GM21619 (cell line): ENCODE measurements around the gene FAM184B.
A peak's percentile ranks its signal among the peaks of the same experiment; 100 is the strongest.
"Not testable (repeated sequence)": the region's sequence is repeated elsewhere in the genome, so short reads cannot be mapped to it uniquely, and the experiment has no call there.

Source experiments
- ATAC-seq: cut with Tn5 transposase; IDR thresholded peaks from one replicate; pipeline ENCODE4 v1.9.1; 2021; ENCODE audit not compliant: unreplicated experiment

The FAM184B gene

DNA sequence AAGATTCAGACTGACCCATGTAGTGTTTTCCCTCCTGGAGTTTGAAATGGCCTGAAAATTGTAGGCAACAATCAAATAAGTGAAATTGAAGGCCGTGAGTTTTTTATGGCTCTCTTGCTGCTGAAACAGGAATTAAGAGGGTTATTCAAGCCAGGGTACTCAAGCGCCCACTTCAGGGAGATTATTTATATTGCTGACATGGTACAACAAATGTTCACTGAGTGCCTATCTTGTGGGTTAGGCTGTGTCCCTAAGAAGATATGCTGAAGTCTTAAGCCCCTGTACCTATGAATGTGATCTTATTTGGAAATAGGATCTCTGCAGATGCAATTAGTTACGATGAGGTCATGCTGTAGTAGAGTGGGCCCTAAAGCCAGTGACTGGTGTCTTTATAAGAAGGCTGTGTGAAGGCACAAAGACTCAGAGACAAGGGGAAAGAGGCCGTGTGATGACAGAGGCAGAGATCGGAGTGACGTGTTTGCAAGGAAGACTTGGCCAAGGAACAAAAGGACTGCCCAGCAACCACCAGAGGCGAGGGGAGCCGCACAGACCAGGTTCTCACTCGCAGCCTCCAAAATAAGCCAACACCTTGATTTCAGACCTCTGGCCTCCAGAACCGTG lies 94.1 kb downstream of the FAM184B start:
- ATAC-seq: no peak

DNA sequence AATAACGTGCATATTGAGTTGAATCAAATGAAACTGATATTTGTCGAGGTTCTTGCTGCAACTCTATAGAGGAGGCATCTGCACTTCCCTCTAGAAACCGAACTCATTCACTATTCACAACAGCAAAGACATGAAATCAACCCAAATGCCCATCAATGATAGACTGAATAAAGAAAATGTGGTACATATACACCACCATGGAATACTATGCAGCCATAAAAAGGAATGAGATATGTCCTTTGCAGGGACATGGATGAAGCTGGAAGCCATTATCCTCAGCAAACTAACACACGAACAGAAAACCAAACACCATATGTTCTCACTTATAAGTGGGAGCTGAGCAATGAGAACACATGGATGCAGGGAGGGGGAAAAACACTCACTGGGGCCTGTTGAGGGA lies 96.8 kb downstream of the FAM184B start:
- ATAC-seq: not testable (repeated sequence)

DNA sequence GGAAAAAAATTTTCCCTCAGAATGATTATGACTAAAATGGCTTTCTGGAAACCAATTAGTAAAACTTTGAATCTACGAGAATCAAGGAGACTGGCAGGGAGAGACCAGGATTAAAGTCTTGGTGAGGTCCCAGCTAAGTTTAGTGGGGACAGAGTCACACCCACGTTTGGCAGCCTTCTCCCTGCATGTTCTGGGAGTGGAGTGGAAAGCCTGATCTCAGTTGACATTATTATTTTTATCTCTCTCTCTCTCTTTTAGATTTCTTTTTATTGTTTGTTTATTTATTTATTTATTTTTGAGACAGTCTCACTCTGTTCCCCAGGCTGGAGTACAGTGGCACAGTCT lies 99.2 kb downstream of the FAM184B start:
- no peak for ATAC-seq

GRCh38 chr4:17681281-17682221 lies 99.9 kb downstream of the FAM184B start:
- ATAC-seq: no peak

GRCh38 chr4:17680559-17681280 lies 100.7 kb downstream of the FAM184B start:
- ATAC-seq: no peak

DNA sequence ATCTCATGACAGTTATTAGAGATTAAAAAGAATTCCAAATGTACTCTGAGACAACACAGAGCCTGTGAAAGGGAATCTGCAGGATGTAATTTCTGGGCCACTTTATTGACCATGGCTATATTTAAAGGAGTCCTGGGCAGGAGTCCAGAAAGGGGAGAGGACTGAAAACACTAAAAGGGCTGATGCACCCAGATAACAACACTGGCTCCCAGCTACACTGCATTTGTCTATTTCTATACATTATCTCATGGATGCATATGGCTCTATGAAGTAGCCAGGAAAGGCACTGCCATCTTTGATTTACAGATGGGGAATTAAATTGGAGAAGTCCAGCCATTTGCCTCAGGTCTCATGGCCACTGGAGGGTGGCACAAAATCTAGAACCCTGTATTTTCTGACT lies 111.0 kb downstream of the FAM184B start:
- ATAC-seq: no peak

DNA sequence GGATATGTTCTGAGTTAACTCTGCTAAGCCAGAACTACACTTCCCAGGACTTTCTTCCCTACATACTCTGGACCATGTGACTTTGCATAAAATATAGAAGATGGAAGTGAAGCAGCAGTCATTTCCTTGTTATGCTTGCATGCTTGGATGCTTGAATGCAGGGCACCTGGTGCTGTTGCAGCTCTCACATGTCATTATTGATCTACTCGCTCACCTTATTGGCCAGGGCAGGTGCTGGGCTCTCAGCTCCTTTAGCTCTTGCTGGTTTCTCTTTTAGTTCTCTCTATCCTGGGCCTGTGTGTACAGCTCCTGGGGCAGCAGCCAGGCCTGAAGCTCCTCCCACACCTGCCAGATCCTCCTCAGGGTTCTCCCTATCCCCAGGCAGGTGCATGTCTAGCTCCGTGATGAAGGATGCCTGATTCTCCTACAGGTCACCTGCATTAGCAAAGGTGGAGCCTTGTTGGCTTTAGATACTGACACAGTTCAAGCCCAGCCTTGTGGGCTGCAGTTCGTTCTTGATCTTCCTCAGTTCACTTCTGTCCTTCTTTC lies 113.7 kb downstream of the FAM184B start:
- ATAC-seq: no peak

DNA sequence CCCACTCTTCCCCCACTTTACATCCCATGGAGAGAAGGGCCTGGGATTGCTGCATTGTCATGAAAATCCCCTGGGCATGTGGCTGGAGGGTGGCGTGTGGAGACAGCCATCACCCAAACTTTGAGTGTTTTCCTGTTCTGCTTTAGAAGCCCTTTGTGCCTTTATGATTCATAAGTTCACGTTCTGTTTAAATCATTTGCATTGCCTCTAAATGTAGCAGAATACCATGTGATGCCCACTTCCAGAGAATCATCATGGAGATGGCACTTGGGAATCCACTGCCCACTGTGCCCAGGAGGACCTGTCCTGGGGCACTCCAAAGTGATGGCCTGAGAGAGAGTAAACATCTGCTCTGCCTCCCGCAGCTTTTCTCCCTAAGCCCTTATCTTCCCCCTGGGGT lies 114.2 kb downstream of the FAM184B start:
- ATAC-seq: no peak

GRCh38 chr4:17665852-17666251 lies 115.6 kb downstream of the FAM184B start:
- ATAC-seq: no peak

GRCh38 chr4:17665346-17665745 lies 116.1 kb downstream of the FAM184B start:
- peak; percentile 23 for ATAC-seq

DNA sequence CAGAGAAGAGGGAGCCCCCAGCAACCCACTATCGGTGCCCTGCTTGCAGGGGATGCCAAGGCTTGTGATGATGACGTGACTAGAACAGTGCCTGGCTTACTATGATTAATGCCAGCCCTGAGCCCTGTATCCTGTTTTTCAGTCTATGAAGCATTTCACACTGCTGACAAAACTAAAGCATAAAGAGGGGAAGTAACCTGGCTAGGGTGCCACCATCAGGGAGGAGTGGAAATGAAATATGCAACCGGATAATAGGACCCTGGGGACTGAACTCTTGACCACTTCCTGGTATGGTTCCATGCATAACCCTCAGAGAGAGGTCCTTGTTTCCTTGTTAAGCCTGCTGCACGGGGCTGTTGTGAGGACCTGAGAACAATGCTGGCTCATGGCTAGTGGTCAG lies 116.7 kb downstream of the FAM184B start:
- peak; percentile 92 for ATAC-seq

GRCh38 chr4:17662694-17663093 lies 118.7 kb downstream of the FAM184B start:
- no peak for ATAC-seq

- not testable (repeated sequence) for ATAC-seq
Measured at GRCh38 chr4:17659196-17659595, 122.2 kb downstream of the FAM184B start.

DNA sequence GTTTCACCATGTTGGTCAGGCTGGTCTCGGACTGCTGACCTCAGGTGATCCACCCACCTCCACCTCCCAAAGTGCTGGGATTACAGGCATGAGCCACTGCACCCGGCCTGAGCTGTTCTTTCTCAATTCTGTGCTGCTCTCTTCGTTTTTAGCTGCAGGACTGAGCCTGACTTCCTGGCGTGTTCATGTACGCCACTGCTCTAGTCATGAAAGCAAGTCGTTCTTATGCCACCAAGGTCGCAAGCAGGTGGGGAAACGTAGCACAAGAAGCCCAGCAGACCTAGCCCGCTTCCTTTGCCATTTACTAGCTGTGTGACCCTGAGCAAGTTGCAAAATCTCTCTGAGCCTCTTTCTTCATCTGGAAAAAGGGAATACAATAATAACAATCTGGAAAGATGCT lies 123.6 kb downstream of the FAM184B start:
- no peak for ATAC-seq

- ATAC-seq: no peak
Measured at GRCh38 chr4:17657090-17657489, 124.3 kb downstream of the FAM184B start.

DNA sequence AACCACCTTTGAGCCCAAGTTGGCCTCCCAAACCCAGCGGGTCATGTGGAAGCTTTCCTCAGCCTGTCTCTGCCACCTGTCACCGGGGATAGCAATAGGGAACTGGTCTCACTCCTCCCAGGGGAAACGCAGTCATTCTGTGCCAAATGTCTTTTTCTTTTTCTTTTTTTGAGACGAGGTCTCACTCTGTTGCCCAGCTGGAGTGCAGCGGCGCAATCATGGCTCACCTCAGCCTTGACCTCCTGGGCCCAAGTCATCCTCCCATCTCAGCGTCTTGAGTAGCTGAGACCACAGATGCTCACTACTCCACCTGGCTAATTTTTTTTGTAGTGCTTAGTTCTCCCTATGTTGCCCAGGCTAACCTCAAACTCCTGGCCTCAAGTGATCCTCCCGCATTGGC lies 126.7 kb downstream of the FAM184B start:
- ATAC-seq: no peak

DNA sequence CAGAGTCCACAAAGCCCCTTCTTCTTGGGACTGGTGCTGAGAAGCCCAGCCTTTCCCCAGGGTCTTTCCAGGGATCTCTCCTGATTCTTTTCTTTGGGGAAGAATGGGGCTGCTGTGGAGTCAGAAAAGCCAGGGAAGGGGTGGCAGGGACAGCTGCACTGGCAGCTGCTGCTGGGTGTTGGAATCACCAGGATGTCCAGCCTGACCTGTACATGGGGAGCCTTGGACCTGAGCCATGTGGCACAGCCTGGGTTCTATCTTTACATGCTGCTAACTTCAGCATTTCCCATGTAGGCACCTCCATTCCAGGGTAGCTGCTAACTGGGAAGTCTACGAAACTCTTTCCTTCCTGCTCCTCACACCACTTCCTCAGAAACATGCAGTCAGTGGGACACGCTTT lies 131.0 kb downstream of the FAM184B start:
- ATAC-seq: no peak

- no peak for ATAC-seq
Measured at GRCh38 chr4:17647927-17648326, 133.5 kb downstream of the FAM184B start.

DNA sequence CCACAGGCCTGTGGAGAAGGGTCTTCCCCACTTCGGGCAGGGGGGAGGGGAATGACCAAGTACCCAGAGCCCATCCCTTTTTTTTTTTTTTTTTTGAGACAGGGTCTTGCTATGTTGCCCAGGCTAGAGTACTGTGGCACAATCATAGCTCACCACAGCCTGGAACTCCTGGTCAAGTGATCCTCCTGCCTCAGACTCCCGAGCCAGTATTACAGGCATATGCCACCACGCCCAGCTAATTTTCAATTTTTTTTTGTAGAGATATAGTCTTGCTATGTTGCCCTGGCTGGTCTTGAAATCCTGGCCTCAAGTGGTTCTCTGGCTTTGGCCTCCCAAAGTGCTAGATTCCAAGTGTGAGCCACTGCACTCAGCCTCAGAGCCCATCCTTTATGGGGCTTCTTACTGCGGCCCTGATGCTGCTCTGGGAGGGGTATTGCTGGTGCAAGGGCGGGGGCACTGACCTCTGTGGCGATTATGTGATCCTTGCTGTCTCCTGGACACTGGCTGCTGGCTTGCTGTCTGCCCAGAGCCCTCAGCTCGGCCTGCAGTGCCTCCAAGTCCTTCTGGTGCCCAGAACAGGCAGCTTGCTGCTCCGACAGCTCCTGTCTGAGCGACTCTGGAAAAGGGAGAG lies 134.1 kb downstream of the FAM184B start:
- no peak for ATAC-seq

GRCh38 chr4:17646693-17647092 lies 134.7 kb downstream of the FAM184B start:
- ATAC-seq: no peak

DNA sequence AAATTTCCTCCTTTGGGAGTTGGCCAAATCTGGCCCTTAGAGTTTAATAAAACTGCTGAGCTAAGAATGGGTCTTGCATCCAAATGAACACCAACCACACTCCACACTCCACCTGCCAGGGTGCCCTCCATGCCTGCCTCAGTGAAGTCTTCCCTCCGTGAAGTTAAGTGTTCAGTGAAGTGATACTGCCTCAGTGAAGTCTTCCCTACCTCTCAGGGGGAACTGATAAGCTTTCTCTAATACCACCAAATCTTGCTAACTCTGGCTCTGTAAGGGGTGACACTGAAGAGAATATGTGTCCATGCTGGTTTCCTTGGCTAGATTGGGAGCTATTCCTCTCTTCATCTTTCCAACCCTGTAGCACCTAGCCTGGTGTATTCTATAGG lies 139.0 kb downstream of the FAM184B start:
- no peak for ATAC-seq
